ENCODE measurements around the gene KCNE2.
A peak's percentile ranks its signal among the peaks of the same experiment; 100 is the strongest.
"Not testable (repeated sequence)": the region's sequence is repeated elsewhere in the genome, so short reads cannot be mapped to it uniquely, and the experiment has no call there.

KCNE2 gene

DNA sequence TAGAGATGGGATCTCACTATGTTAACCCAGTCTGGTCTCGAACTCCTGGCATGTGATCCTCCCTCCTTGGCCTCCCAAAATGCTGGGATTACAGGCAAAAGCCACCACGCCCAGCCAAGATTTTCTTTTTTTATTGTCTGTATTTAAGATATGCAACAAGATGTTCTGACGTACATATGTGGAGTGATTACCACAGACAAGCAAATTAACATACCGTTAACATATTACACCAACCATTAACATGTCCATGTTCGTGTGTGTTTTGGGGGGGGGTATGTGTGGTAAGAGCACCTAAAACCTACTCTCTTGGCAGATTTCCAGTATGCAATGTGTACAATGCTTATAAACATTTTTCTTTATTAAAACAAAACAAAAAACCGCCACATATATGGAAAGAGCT, 10.6 kb upstream of the KCNE2 start:
- DNase-seq (ENCODE audit: low read depth), result no peak

DNA sequence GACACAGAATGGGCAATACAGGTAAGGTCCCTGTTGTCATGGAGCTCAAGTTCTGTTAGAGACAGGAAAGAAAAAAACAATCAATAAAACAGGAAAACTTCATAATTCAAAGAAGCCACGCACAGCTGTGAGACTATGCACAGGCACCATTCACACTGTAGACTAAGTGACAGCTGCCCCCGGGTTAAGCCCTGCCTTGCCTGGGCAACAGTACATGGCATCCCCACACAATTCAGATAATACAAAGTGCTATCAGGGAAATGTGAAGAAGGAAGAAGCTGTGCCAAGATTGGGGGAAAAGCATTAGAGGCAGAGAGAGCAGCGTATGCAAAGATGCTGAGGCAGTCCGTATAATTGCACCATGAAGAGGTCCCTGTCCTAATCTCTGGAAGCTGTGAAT, 9.0 kb upstream of the KCNE2 start:
- no peak for DNase-seq (ENCODE audit: low read depth)

DNA sequence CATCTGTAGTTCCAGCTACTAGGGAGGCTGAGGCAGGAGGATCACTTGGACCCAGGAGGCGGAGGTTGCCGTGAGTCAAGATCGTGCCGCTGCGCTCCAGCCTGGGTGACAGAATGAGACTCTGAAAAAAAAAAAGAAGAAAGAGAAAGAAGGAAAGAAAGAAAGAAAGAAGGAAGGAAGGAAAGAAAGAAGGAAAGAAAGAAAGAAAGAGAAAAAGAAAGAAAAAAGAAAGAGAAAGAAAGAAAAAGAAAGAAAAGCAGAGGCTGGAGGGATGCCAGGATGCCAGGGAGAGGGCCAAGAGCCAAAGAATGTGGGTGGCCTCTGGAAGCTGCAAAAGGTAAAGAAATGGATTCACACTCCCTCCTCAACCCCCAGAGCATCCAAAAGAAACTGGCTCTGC, 8.2 kb upstream of the KCNE2 start:
- DNase-seq (ENCODE audit: low read depth), result no peak

DNA sequence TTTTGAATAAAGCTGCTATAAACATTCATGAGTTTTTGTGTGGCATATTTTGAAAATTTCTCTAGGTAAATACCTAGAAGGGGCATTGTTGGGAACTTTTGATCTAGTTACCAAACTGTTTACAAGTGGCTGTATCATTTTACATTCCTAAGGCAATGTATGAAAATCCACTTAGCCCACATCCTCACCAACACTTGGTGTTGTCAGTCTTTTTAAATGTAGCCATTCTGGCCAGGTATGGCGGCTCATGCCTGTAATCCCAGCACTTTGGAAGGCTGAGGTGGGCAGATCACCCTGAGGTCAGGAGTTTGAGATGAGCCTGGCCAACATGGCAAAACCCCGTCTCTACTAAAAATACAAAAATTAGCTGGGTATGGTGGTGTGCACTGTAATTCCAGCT, 5.9 kb upstream of the KCNE2 start:
- no peak for DNase-seq (ENCODE audit: low read depth)

DNA sequence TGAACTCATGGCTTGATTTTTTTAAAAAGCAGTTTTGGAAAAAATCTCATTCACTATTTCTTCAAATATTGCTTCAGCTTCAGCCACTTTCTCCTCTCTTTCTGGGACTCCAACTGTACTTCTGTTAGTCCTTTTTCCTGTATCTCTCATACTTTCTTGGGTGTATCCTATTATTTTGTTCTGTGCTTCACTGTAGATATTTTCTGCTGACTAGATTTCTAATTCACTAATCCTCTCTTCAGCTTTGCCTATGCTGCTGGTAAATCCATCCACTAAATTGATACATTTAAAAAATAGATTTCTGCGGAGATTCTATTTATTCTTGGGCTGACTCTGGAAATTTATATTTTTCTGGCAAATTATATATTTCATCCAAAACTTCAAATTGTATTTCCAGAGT, 4.9 kb upstream of the KCNE2 start:
- no peak for DNase-seq (ENCODE audit: low read depth)

DNA sequence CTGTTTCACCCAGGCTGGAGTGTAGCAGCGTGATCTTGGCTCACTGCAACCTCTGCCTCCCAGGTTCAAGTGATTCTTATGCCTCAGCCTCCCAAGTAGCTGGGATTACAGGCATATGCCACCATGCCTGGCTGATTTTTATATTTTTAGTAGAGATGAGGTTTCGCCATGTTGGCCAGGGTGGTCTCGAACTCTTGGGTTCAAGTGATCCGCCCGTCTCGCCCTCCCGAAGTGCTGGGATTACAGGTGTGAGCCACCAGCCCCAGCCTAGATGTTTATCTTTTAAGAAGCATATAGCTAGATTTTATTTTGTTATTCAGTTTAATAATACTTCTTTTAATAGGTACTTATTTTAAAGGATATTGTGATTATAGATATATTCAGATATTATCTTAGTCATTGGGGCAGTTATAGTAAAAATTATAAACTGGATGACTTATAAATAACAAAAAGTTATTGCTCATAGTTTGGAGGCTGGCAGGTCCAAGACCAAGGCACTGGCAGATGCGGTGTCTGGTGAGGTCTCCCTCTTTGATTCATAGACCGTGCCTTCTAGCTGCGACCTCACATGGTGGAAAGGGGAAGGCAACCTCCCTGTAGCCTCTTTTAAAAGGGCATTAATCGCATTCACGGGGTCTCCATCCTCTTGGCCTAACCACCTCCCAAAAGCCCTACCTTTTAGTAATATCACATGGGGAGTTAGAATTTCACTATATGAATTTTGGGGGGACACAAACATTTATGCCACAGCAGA, 3.1 kb upstream of the KCNE2 start:
- DNase-seq (ENCODE audit: low read depth), result no peak

DNA sequence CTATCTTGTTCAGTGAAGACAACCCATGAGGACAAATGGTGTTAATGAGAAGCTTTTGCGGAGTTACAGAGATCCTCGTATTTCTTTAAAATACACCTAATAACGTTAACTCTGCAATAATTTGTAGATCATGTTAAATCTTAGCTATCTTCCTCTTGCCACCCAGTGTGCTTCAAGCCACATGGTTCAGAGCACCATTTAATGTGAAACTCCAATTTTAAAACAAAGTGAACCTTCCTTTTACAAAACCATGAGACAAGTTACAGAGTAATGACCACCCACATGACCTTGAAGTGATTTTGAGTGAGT, 1.7 kb upstream of the KCNE2 start:
- no peak for DNase-seq (ENCODE audit: low read depth)

DNA sequence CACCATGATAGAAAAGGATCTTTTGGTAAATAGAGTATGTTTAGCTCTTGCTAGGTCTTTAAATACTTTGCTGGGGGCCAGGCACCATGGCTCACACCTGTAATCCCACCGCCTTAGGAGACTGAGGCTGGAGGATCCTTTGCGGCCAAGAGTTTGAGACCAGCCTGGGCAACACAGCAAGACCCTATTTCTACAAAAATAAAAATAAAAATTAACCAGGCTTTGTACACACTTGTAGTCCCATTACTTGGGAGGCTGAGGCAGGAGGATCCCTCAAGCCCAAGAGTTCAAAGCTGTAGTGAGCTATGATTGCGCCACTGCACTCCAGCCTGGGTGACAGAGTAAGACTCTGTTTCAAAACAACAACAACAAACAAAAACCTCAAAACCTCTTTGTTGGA, 1.1 kb upstream of the KCNE2 start:
- no peak for DNase-seq (ENCODE audit: low read depth)

DNA sequence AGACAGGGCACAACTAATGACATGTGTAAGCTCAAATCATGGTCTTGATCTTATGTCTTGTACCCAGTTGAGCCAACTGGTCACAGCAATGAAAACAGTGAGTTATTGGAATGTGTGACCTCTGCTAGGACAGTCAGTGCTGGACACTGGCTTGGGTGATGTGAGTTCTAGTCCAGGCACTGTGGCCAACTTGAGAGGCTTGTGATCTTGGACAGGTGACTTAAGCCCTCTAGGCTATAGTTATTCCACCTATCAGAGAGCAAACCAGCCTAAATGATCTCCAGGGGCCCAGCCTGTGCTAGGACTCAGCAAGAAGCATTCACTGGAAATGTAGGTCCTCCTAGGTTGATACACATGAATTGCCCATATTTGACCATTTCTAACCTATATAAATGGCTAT, 1.1 kb downstream of the KCNE2 start:
- no peak for DNase-seq (ENCODE audit: low read depth)

DNA sequence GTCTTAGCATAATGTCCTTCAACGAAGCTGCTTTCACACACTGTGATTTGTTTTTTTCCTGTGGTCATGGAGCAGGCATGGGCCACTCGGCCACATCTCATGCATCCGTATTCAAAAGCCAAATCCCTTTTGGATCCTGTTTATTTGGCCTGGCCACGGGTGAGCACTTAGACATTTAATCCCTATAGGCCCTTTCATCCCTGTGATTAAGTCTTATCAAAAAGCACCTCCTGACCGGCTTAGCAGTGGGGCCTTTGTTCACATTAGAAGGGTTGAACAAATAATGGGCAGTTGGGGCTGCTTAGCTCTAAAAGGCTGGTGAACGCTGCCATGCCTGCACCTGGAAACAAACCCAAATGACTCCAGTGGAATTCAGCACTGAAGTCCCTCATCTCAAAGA, 2.0 kb downstream of the KCNE2 start:
- no peak for DNase-seq (ENCODE audit: low read depth)

DNA sequence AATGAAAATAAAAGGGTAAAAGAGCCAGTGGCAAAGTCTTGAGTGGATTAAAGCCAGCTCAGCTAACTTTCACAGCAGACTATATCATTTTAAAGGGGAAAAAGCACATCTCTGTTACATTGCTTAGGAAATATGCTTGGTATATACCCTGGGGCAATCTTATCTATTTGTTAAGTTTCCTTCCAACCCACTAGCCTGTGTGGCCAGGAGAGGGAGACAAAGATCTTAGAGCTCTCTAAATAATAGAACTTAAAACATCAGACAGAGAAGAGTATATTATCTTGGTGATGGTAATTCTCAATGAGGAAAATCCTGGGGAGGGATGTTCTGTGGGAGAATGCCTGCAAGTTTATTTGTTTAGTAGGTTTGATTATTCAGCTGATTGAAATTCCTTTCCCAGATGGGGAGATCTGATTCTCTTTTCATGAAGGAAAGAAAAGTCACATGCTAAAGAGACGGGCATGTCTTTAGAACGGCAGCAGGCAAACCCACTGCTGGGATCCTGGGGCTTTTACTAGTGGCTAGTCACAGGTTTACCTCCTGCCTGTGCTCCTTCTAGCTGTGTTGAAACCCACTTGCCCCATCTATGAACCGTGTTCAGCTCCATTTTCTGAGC, 3.6 kb downstream of the KCNE2 start:
- peak; percentile 26 for DNase-seq (ENCODE audit: low read depth)

DNA sequence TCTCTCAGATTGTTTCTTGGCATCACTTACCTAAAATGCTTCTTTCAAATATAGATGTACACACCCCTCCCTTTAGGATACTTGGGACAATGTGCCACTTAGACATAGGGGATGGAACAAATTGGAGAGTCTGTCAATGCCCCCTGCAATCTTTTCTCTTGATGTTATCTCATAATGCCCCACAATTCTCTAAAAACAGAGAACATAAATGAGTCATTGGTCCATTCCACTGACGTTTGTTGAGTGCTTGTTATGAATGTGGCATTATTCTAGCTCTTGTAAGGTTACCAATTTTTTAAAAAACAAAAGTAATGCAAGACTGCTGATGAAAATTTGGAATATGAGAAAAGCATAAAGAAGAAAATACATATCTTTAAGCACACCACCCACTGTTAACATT, 5.9 kb downstream of the KCNE2 start:
- no peak for DNase-seq (ENCODE audit: low read depth)

DNA sequence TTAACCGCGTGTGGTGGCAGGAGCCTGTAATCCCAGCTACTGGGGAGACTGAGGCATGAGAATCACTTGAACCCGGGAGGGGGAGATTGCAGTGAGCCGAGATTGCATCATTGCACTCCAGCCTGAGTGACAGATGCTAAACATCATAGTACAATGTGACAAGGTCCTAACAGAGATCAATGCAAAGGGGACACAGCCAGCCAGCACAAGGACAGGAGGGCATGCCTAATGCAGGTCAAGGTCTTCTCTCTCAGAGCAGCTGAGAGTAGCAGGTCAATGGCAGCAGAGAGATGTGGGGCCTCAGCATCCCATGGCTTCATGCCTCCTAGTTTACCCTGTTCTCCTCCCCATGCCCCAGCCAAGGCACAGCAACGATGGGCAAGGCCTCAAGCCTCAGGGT, 8.5 kb downstream of the KCNE2 start:
- no peak for DNase-seq (ENCODE audit: low read depth)

DNA sequence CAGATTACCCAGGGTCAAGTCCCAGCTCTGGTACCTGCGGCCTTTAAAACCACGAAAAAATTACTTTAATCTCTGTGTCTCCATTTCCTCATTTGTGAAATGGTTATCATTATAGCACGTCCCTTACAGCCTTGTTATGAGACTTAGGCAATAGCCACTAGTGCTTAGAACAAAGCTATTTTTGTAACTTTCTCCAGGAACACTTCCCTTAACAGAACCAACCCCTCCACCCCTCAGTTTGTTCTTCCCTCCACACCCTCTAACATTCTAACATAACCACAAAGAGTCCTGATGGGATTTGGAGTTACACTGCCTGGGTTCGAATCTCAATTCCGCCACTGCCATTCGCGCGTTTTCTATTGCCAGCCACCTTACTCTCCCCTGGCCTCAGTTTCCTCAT, 10.7 kb downstream of the KCNE2 start:
- DNase-seq (ENCODE audit: low read depth), result not testable (repeated sequence)

DNA sequence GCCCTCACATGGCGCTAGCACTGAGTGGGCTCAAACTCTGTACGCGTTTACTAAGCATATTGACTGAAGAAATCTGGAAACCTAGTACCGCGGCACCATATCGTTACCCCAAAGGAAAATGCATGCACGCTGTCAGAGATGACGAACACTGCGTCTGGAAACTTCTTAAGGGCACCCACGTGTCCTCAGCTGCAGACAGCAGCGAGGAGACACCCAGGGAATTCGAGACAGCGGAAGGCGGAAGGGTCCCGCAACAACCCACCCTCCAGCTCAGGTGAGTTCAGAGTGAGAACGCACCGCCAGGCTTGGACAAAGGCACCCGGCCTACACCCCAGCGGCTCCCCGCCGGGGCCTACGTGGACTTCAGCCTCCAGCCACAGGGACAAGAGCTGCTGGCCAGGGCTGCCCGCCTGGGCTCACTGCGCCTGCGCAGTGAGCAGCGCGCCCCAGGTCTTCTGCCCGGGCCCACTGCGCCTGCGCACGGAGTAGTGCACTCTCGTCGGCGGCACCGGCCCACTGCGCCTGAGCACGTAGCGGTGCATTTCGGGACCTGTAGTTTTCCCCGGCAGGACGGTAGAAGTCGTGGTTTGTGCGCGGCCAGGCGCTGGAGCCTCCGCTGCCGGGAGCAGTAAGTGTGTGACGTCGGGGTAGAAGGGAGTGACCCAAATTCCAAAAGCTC, 11.3 kb downstream of the KCNE2 start, which contains the start of gene SMIM11:
Gene SMIM11 (plus strand): TSS at position 568 of the 679 bp plus-strand sequence. CDS start 3,998 bp downstream, outside the sequence.
- DNase-seq (ENCODE audit: low read depth), result not testable (repeated sequence)

DNA sequence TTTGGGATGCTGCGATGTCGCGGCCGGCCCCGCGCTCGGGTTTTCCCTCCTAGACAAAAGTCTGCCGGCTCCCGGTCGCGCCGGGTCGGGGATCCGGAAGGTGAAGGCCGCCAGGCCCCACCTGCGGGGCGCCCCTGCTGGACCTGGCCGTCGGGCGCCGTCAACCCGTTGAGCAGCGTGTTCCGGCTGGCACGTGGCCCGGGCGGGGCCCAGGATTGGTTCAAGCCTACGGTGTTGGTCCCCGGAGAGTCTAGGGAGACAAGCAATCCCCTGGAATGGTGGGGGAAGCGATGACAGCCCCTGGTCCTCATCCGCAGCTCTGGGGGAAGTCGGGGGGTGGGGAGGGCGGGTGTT, 11.8 kb downstream of the KCNE2 start:
- not testable (repeated sequence) for DNase-seq (ENCODE audit: low read depth)

DNA sequence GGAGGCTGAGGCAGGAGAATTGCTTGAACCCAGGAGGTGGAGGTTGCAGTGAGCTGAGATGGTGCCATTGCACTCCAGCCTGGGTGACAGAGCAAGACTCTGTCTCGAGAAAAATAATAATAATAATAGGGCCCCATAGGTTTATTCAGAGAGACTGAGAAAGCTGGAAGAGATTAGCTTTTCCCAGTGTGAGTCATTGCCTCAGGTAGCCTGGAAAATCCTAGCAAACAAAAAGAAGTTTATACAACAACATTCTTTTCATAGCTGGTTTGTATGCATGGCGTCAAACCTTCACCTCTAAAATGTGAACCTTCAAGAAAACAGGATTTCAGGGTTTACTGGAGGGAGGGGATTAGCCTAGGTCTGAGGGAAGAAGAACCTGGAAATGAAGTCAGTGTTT, 19.3 kb downstream of the KCNE2 start:
- not testable (repeated sequence) for DNase-seq (ENCODE audit: low read depth)

DNA sequence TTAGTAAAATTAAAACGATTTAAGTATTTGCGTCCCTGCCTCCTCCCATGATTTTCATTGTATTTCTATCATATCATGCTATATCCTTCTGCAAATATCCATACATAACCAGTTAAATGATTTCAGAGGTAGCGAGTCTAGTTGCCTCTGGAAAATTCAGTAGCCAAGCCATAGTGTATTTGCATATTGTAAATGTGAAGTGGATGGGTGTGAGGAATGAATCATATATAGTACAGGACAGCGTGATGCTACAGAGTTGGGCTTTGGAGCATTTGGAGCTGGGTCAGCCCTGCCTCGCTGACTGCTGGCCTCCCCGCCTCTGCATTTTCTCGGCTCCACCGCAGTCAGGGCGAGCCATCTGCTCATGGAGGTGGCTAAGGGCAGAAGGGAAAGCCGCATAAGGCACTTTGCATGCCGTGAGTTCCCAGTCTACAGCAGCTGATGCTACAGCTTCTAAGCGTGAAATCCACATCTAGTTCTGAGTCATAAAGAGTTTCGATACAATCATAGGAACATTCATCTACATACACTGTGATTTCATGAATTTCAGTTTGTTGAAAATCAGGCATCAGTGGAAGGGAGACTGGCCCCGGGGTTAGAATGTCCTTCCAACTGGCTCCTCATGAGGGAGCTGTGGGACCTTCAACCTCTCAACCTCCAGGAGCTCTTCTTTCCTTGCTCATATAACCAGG, 20.1 kb downstream of the KCNE2 start:
- not testable (repeated sequence) for DNase-seq (ENCODE audit: low read depth)

DNA sequence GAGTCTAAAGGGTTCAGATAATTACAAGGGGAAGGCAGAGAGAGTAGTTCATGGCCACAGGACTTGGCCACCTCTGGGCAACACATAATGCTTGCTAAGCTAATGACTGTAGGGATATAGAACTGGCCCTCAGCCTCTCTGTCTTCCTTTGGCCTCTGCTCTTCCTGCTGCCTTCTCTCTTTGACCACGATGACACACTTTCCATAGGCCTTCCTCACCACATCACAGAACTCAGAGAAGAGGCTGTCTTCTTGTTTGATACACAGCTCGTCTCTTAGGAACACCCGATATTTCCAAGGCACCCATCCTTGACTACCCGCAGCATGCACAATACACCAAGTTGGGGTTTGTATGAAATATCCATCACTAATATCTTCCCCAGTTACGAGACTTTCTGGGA, 36.7 kb downstream of the KCNE2 start:
- DNase-seq (ENCODE audit: low read depth), result not testable (repeated sequence)

DNA sequence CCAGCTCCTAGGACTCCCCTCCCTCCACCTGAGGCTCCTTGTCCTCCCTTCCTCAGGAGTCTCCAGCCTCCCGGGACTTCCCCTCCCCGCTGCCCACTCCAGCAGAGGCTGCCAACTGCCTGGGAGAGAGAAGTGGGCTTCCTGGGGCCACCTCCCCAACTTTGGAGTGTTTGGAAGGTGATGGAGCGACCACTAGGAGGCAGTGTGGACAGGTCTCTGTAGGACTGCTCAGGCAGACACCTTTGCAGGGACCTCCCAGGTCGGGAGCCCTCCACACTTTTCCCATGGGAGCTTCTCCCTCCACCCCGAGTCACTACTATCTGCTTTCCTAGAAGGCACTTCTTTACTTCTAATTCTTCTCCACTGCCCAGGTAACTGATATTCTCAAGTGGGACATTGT, 40.9 kb downstream of the KCNE2 start:
- not testable (repeated sequence) for DNase-seq (ENCODE audit: low read depth)

DNA sequence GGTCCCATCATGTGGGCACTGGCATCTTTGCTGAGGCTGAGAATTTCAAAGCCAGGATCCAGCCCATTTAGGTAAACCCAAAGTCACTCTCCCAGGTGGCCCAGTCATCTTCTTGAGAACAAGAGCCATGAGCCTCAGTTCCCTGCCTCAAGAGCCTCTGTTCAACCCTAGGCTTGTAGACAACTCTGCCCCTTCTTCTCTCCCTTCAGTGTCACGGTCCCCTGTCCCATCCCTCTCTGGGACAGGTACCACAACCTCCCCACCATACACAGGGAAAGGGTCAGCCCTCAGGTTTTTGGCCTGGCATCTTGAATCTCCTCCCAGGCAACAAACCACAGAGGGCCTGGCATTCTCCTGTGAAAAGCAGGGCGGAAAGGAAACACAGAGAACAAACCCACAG, 41.9 kb downstream of the KCNE2 start:
- DNase-seq (ENCODE audit: low read depth), result not testable (repeated sequence)

DNA sequence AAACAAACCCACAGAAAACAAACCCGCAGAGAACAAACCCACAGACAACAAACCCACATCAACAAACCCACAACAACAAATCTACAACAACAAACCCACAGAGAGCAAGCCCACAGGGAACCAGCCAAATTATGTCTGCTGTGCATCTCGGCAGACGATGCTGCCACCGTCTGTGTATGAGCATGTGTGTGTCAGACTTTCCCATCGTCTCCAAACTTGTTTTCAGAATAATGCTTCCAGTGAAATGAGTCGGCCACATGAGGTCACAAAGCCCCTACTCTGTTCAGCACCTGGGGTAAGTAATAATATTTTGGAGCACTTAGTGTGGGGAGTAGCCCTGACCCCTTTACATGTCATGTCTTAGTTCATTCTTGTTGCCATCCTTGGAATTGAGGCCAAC, 42.3 kb downstream of the KCNE2 start:
- DNase-seq (ENCODE audit: low read depth), result not testable (repeated sequence)

DNA sequence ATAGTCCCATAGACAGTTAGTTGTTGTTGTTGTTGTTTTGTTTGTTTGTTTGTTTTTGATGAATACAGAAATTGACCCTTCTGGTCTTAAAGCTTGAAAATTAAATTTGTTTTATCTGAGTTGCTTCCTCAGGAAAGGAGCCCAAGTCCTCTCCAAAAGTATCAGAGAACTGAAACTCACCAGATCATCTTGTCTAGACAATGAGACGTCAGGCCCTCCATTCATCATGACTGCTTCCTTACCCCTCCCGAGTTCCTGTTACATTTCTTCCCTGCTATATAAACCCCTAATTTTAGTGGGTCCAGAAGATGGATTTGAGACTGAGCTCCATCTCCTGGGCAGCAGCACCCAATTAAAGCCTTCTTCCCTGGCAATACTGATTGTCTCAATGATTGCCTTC, 42.9 kb downstream of the KCNE2 start:
- DNase-seq (ENCODE audit: low read depth), result not testable (repeated sequence)
